NOMO-1 treated with DMSO at 0.1 percent for 48 hours (cell line): ENCODE results near the gene HEXB.
"Not testable (repeated sequence)": the region's sequence is repeated elsewhere in the genome, so short reads cannot be mapped to it uniquely, and the experiment has no call there.

Source experiments
- DNase-seq: peaks from one replicate; lab custom pipeline; 2025; ENCODE audit not compliant: unreplicated experiment; lab: John Stamatoyannopoulos, UW

The HEXB gene

GRCh38 chr5:74725331-74725730, 40.3 kb downstream of the HEXB start:
- DNase-seq, result no peak

DNA sequence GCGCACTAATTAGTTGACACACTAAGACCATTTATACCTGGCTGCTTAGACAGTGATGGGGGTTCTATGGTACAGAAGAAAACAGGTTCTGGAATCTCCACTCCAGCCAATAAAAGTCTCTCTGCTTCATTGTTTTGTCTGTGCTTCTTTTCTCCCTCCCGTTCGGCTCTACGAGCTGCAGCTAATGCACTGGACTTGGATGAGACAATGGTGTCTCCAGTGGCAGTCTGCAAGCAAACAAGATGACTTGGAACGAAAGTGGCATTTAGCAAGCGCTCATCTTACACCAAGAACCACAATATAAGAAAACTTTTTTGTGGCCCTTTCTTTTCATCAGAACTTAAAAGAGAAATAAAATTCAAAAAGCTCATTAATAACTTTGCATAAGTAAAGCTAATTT, 51.7 kb downstream of the HEXB start:
- DNase-seq, result no peak

GRCh38 chr5:74738406-74738805, 53.4 kb downstream of the HEXB start:
- DNase-seq, result no peak

- not testable (repeated sequence) for DNase-seq
Measured at GRCh38 chr5:74748742-74749141, 63.7 kb downstream of the HEXB start.

DNA sequence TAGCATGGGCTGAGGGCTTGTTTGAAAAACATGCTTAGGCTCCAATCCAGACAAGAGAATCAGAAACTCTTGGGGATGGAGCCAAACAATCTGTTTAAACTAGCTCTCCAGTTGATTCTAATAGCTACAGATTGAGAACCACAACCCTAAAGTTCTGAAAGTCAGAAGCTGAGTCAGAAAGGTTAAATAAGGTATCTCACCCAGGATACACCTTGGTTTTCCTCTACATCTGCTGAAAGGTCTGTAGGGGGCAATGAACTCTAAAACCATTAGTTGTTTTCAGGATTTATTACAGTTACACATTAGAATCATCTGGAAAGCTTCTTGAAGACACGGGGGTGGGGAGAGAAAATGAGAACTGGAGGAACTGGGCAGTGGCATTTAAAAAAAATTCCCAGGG, 76.2 kb downstream of the HEXB start:
- DNase-seq, result no peak

GRCh38 chr5:74762599-74762998, 77.6 kb downstream of the HEXB start:
- no peak for DNase-seq

GRCh38 chr5:74763504-74763903, 78.5 kb downstream of the HEXB start:
- DNase-seq, result no peak

DNA sequence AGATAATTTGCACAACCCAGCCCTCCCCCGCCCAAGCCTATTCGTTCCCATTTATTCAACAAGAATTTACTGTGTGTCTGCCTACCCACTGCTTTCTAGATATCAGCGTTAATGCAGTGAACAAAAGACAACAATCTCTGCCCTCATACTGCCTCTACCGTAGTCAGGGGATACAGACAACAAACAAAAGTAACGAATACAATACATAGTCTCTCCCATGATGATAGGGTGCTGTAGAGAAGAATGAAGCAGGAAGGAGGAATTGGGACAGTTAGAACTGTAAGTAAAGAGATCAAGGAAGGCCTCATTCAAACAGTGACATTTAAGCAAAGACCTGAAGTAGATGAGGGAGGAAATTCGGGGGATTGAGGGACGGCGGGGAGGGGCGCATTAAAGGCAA, 80.2 kb downstream of the HEXB start:
- DNase-seq, result no peak

DNA sequence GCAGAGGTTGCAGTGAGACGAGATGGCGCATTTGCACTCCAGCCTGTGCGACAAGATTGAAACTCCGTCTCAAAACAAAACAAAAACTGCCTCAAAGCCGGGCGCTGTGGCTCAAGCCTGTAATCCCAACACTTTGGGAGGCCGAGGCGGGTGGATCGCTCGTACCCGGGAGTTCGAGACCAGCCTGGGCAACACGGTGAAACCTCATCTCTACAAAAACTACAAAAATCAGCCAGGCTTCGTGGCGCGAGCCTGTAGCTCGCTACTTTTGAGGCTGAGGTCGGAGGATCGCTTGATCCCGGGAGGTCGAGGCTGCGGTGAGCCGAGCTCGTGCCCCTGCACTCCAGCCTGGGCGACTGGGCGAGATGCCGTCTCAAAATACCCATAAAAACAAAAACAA, 80.9 kb downstream of the HEXB start:
- DNase-seq, result no peak

DNA sequence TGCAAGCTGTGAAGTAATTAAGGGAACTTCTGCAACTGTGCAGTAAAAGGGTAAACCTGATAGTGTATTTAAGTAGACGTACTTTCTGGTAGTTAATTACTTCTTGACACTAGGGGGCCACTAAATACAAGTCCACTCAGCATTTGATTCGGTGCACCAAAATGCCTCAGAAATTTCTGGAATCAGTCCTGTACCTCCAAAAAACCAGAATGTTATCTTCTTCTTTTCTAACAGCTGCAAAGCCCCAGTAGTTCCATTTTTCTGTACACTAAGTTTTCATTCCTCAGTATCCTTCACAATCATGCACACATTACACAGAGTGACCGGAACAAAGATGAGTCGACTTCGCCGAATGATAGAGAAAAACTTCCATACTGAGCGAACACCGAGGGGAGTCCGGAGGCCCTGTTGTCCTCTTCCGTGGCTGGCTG, 81.4 kb downstream of the HEXB start:
- DNase-seq, result peak; percentile 84

DNA sequence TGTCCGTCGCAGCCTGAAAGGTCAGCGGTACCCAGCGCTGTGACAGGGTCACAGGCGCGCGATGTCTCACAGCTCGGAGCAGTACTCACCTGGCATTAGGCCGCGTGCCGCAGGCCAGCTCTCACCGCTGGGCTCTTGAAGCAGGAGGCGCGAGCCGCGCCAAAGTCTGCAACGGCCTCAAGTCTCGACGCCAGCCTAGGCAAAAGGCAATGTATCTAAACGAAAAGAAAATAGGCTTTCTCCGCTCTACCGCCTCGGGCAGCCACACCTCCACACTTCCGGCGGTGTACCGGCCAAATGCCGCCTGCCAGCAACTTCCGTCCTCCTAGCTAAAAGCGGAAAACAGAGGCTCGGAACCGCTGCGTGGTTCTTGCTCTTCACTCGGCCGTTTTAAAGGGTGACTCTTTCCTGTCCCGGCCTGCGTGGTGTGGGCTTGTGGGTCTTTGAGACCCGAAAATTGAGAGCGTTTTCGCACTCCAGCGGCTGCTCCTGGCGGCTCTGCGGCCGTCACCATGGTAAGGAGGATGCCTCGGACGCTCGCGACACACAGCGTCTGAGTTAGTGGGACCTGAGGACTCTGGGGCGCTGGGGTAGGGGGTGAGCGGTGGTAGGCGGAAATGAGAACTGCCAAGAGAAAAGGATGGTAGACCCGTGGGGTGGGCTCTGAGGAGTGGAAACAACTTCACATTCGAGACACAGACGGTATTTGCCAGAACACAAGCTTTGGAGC, 82.0 kb downstream of the HEXB start, which contains the start of the genes GFM2 and NSA2:
Gene GFM2, minus strand, starts transcription at position 269 of the 730 bp plus-strand sequence. CDS start 3,375 bp downstream, outside the sequence.
Gene NSA2, plus strand, starts transcription at position 401 of the 730 bp plus-strand sequence. Its CDS starts 112 bp downstream, at position 513.
- DNase-seq, result peak; percentile 90

- peak; percentile 46 for DNase-seq
Measured at GRCh38 chr5:74767579-74767913, 82.5 kb downstream of the HEXB start.
